Measurements from ENCODE around the gene ARHGEF6. TPM values are rescaled to one million over a fixed set of nuclear protein-coding genes. Genes with fewer than 3 reads are reported as not detected.

Gene ARHGEF6
- total RNA-seq, 1 donor from 2014 or later: 32.4 TPM

GRCh38 chrX:136684120-136684519 lies 96.6 kb downstream of the ARHGEF6 start:
- Mint-ChIP-seq H3K27me3 (no peaks in the 10 kb centered on the region), H3K36me3 (ENCODE audit: low read depth) (peaks cover 47% of the 10 kb centered on the region), H3K4me3 (no peak overlapping the region), H3K9me3 (no peaks in the 10 kb centered on the region), H3K4me1 (peaks cover 12% of the 10 kb centered on the region), H3K27ac (no peak overlapping the region)
- POLR2A ChIA-PET: no interaction called here
- ATAC-seq (ENCODE audit: low read depth): no peak
- no peak for TF ChIP-seq CTCF (IDR thresholded peaks at IDR 0.05)
- DNase-seq: no peak
- intact Hi-C loops (cut with micrococcal nuclease): no loop called here
- CTCF ChIA-PET: no interaction called here

GRCh38 chrX:136679531-136679930 lies 101.2 kb downstream of the ARHGEF6 start:
- no peak overlapping the region for H3K27ac Mint-ChIP-seq
- DNase-seq: no peak
- H3K36me3 Mint-ChIP-seq (ENCODE audit: low read depth): peaks cover 59% of the 10 kb centered on the region
- intact Hi-C loops (cut with micrococcal nuclease): no loop called here
- POLR2A ChIA-PET: no interaction called here
- no peaks in the 10 kb centered on the region for H3K9me3 Mint-ChIP-seq
- no peak for ATAC-seq (ENCODE audit: low read depth)
- H3K4me3 Mint-ChIP-seq: no peak overlapping the region
- H3K4me1 Mint-ChIP-seq: peaks cover 2% of the 10 kb centered on the region
- CTCF ChIA-PET: no interaction called here
- no peak for TF ChIP-seq CTCF (IDR thresholded peaks at IDR 0.05)
- no peaks in the 10 kb centered on the region for H3K27me3 Mint-ChIP-seq

DNA sequence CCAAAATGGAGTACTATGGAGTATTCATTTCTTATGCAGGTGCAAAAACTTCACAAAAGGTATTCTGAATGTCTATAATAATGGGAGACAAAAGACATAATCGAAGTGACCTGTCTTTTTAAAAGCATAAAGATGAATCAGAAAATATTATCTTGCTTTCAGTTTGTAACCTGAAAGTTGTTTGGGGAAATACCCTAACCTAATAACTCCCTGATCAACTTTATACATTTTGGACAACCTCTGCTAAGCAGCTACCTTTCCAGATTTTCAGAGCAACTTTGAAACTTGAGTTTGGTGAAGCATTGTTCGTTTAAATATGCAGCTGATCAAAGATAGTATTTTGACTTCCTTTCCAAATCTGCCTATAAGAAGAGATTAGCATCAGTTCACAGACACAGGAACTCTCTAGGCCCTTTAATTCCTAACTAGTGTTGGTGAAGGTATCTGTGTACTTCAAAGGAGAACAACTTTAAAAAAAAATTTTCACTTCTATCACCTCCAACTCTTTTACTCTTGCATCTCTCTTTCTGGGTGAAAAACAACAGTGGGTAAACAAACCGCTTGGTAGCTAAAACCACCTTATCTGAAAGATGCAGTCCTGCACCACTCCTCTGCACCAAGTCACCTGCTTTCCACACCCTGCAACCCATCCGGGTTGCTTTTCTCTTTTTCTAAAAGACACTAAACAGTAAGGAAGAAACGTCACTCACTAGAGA lies 106.3 kb downstream of the ARHGEF6 start:
- intact Hi-C loops (cut with micrococcal nuclease): loop anchor here (1.0 kb wide), 1 partner anchor 20 kb away; no protein-coding TSS in a partner anchor
- POLR2A ChIA-PET: no interaction called here
- no peaks in the 10 kb centered on the region for H3K27me3 Mint-ChIP-seq
- ATAC-seq (ENCODE audit: low read depth) (no peak), DNase-seq (no peak)
- CTCF ChIA-PET: no interaction called here
- H3K9me3 Mint-ChIP-seq: no peaks in the 10 kb centered on the region
- H3K4me3 Mint-ChIP-seq: no peak overlapping the region
- TF ChIP-seq CTCF (IDR thresholded peaks at IDR 0.05): no peak
- H3K36me3 Mint-ChIP-seq (ENCODE audit: low read depth): peaks cover 70% of the 10 kb centered on the region
- peak overlapping the region; percentile 64 for H3K27ac Mint-ChIP-seq
- H3K4me1 Mint-ChIP-seq: peaks cover 29% of the 10 kb centered on the region

- ChIA-PET CTCF (interaction anchor here (0.6 kb wide), 1 partner anchor 42 kb away, joined by 3 read pairs; no protein-coding TSS in a partner anchor), POLR2A (no interaction called here)
- DNase-seq (no peak), ATAC-seq (ENCODE audit: low read depth) (peak; percentile 31)
- intact Hi-C loops (cut with micrococcal nuclease): loop anchor here (1.0 kb wide), 1 partner anchor 20 kb away; no protein-coding TSS in a partner anchor
- no peaks in the 10 kb centered on the region for H3K9me3 Mint-ChIP-seq
- TF ChIP-seq CTCF (IDR thresholded peaks at IDR 0.05): no peak
- H3K36me3 Mint-ChIP-seq (ENCODE audit: low read depth): peaks cover 76% of the 10 kb centered on the region
- H3K4me1 Mint-ChIP-seq: peaks cover 29% of the 10 kb centered on the region
- H3K4me3 Mint-ChIP-seq: no peak overlapping the region
- no peaks in the 10 kb centered on the region for H3K27me3 Mint-ChIP-seq
- H3K27ac Mint-ChIP-seq: peak overlapping the region; percentile 80
Observed at GRCh38 chrX:136671006-136671610, 109.6 kb downstream of the ARHGEF6 start.

GRCh38 chrX:136667446-136668168 lies 113.1 kb downstream of the ARHGEF6 start:
- no peak overlapping the region for H3K4me3 Mint-ChIP-seq
- TF ChIP-seq CTCF (IDR thresholded peaks at IDR 0.05): no peak
- H3K36me3 Mint-ChIP-seq (ENCODE audit: low read depth): peaks cover 74% of the 10 kb centered on the region
- no peak overlapping the region for H3K27ac Mint-ChIP-seq
- DNase-seq (no peak), ATAC-seq (ENCODE audit: low read depth) (no peak)
- POLR2A ChIA-PET: no interaction called here
- peaks cover 28% of the 10 kb centered on the region for H3K4me1 Mint-ChIP-seq
- intact Hi-C loops (cut with micrococcal nuclease): no loop called here
- CTCF ChIA-PET: no interaction called here
- no peaks in the 10 kb centered on the region for H3K9me3 Mint-ChIP-seq
- H3K27me3 Mint-ChIP-seq: no peaks in the 10 kb centered on the region
